ENCODE results near the gene TBX2.

GRCh38 chr17:61372436-61372835 is 27.2 kb upstream of the TBX2 start:
- TF ChIP-seq CTCF (IDR thresholded peaks at IDR 0.05) (no peak), POLR2A (IDR thresholded peaks at IDR 0.05) (no peak)
